ENCODE measurements around the gene DIDO1.

GRCh38 chr20:62839816-62840215, 86.5 kb downstream of the DIDO1 start:
- no peak for TF ChIP-seq REST (IDR thresholded peaks at IDR 0.05)
- no peak for TF ChIP-seq MYC (IDR thresholded peaks at IDR 0.05; ENCODE audit: borderline replicate concordance, low read length)
- no peak for TF ChIP-seq HOXA7 (CRISPR knock-in tag; IDR thresholded peaks at IDR 0.05)
- TF ChIP-seq CHD4 (IDR thresholded peaks at IDR 0.05; ENCODE audit: borderline replicate concordance), result no peak
- no peak for TF ChIP-seq ELK1 (IDR thresholded peaks at IDR 0.05; ENCODE audit: low read depth, low read length)
- no peak for TF ChIP-seq CTCF (IDR thresholded peaks at IDR 0.05)
- TF ChIP-seq POLR2AphosphoS2 (conservative IDR thresholded peaks at IDR 0.05; ENCODE audit: low read length), result no peak
- TF ChIP-seq ESRRA (IDR thresholded peaks at IDR 0.05; ENCODE audit: borderline replicate concordance, low read length), result no peak
- no peak for TF ChIP-seq POLR2A (IDR thresholded peaks at IDR 0.05; ENCODE audit: low read length)
- no peak for TF ChIP-seq JUN (IDR thresholded peaks at IDR 0.05)

Measured in A549 (cell line).